Peyer's patch (tissue), 4 donors: Measurements from ENCODE around the gene ATMIN.

ENCODE experiments used
- CTCF ChIP-seq, 6 experiments: fragments of 450-650 bp in 4 of 6; fragments of 200-600 bp in 2 of 6; sonication (generic) in 1 of 6; IDR thresholded peaks; one replicate each; pipeline ENCODE4 v1.5.1; 2017 to 2019; ENCODE audit warnings: antibody characterized with exemption in 6 of 6, mild to moderate bottlenecking in 3 of 6, moderate library complexity in 1 of 6
- POLR2A ChIP-seq, 2 donors: fragments of 450-650 bp; IDR thresholded peaks; one replicate each; pipeline ENCODE4 v1.5.1; 2017; ENCODE audit warnings: antibody characterized with exemption in 2 of 2, mild to moderate bottlenecking in 2 of 2, moderate library complexity in 2 of 2

- no peak for TF ChIP-seq CTCF (IDR thresholded peaks at IDR 0.05)
- TF ChIP-seq POLR2A (IDR thresholded peaks at IDR 0.05): no peak
Observed at GRCh38 chr16:81094771-81095251, 59.2 kb downstream of the ATMIN start.
